Ureter (tissue), 1 donor: Measurements from ENCODE around the gene TBC1D17. TPM values are rescaled to one million over a fixed set of nuclear protein-coding genes. Genes with fewer than 3 reads are reported as not detected.

ENCODE experiments used
- DNase-seq: peaks from one replicate; pipeline ENCODE4 v3.0.0-alpha.2; 2020; ENCODE audit warnings: low spot score
- total RNA-seq: library from RNA; stranded (reverse); gene quantifications from one replicate; pipeline ENCODE4 v1.2.4, GENCODE V29; 2023
- donor health status: DM: yes; HTN: yes; CAD: no.

Gene TBC1D17
- total RNA-seq, 1 donor from 2014 or later, result 30.4 TPM

DNA sequence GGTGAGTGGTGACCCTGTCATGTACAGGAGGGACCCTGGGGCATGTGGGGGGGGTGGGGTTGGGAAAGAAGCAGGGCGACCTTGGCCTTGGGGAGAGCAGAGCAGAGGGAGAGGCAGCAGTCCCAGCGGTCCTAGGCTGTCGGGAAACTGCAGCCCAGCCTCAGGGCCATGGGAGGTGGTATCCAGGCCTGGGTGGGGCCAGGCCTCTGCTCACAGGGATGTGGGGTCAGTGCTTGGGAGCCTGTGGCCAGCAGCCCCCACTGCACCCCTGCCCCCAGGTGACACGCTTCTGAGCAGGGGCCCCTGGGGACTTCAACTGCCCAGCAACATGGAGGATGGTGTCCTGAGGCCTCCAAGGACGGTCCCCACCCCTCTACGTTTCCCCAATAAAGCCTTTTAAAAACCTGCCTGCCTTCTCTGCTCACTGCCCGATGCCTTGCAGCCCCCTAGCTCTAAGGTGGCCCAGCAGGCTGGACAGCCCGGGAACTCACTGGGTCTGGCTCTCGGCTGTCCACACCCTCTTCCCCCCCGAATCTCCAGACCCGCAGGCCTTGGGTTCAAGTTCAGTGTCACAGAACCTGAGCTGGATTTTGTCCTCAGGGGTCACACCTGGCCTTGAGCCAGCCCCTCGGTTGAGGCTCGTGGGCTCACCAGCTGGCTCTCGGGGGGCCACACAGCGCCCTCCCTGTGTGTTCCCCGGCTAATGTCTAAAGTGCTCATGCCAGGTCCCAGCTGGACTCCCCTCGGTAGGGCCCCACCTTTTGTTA is 17.0 kb upstream of the TBC1D17 start:
- peak; percentile 42 for DNase-seq

DNA sequence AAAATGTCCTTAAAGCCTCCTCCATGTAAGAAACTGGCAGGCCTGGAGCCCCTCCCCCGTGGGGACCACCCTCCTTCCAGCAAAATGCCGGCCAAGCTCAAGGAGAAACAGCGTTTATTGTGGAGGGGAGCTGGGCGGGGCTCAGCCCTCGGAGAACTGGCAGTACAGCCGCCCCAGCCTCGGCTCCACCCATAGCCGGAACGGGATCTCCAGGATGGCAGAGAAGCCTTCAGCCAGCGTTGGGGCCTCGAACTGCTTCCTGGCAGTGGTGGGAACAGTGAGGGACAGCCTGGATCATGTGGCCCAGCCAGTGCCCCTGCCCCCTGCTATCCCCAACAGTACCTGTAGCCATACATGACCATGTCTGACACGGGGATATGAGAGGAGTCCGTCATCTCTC is 16.4 kb upstream of the TBC1D17 start:
- peak; percentile 61 for DNase-seq

DNA sequence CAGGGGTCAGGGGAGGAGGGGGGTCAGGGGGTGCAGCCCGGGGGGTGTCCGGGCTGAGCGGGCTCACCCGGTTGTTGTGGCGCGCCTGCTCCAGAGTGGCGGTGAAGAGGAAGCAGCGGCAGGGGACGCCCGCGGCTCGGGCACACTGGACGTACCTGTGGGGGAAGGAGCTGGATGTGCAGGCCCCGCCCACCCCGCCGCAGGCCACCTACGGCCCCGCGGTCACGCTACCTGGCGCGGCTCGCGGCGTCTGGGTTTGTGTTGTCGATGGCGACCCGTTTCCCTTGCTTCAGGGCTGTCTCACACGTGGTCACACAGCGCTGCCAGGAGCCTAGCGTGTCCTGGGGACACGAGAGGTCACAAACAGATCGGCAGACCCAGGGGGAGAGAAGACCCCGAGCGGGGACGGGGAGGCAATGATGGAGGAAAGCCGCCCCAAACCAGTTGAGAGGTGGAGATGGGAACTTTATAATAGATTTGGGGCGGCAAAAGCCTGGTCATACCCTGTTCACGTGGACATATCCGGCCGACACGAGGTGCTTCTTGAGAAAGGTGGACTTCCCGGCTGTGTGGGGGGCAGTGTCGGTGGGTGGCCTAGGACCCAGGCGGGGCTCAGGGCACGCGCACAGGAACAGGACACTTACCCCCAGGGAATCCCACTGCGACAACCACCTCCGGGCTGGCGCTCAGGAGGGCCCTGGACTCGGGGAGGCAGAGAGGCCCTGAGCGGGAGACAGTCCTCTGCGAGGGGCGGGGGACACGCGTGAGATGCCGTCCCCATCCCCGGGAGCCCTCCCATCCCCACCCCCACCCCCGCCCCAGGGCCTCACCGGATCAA is 15.7 kb upstream of the TBC1D17 start:
- no peak for DNase-seq

DNA sequence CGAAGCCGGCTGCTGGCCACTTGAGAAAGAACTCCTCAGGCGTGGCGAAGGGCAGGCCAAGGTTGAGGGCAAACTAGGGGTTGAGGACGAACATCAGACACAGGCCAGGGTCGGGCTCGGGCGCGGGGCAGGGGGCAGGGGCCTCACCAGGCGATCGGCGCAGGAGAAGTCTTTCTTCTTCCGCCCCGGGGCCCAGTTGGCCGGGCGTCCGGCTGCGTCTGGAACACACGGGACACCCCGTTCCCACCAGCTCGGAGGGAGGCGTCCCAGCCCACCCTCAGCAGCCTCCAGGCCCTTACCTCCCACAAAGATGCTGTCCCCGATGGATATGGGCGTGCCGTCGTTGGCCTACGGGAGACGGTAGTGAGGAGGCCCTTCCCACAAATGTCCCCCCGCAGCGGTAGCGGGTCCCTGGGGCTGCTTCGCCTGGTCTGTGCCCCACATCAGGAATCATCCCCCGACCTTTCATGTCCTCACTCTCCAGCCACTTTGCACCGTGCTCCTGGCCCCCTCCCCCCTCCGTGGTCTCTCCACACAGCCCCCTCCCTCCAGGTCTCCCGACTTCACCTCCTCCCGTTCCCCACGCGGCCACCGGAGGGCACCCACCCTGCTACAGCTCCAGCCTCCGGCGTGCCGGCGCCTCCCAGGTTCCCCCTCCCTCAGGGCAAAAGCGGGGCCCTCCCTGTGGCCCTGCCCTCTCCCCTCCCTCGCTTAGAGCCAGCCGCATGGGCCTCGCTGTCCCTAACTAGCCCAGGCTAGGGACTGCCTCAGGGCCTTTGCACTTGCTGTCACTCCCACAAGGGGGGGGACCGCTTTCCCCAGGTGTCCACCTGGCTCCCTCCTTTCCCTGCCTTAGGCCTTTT is 14.9 kb upstream of the TBC1D17 start:
- DNase-seq, result no peak

DNA sequence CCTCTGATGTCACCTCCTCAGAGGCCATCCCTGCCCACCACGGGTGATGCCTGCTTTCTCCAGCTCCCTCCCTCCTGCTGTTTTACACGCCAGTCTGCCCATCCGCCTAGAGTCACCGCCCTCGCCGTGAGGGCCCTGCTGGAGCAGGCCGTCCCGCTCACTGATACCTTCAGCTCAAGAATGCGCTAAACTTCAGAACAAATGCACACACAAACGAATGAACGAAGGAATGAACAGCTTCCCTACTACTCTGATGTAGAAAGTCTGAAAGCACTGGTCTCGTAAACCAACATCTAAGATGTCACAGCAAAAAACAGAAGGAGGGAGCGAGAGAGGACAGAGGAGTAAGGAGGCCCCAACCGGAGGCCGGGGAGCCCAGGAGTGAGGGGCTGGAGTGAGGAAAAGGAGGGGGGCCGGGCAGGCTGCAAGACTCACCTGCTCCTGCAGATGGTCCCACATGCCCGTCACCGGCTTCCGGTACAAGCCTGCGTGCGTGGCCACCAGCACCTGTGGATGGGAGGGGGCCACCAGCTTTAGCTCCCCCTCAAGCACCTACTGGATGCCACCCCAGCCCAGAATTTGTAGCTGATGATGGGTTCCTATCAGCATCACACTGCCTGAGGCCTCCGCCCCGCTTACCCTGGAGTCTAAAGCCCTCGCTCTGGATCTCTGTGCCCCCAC is 14.1 kb upstream of the TBC1D17 start:
- DNase-seq, result peak; percentile 42

DNA sequence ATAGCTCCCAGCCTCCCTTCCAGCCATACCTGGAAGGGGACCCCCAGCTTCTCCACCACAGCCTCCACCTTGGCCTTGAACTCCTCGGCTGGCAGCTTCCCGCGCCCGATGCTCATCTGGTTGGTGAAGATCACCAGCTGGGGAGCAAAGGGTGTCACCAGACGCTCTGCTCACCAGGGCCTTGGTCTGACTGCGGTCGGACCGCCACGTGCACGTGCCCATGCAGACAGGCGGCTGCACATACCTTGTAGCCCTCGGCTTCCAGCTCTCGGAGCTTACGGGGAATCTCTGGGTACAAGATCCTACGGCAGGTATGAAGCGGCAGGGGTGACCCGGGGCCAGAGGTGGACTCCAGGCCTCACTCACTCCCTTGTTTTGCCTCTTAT is 13.6 kb upstream of the TBC1D17 start:
- no peak for DNase-seq

DNA sequence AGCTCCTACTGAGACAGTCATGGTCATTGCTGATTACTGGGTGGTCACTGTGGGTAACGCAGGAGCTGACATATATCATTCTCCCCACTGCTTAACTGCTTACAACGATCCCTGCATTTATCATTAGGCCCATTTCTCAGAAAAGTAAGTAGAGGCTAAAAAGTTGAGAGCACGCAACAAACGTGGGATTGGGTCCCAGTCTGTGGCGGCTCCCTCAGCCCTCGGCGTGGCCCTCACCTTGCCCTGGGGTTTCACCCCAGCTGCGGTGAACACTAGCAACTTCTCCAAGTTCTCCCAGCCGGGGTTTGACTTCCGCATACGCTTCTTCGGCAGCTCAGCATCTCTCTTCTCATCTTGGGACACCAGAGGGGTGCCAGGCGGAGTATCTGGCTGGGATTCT is 12.6 kb upstream of the TBC1D17 start:
- no peak for DNase-seq

DNA sequence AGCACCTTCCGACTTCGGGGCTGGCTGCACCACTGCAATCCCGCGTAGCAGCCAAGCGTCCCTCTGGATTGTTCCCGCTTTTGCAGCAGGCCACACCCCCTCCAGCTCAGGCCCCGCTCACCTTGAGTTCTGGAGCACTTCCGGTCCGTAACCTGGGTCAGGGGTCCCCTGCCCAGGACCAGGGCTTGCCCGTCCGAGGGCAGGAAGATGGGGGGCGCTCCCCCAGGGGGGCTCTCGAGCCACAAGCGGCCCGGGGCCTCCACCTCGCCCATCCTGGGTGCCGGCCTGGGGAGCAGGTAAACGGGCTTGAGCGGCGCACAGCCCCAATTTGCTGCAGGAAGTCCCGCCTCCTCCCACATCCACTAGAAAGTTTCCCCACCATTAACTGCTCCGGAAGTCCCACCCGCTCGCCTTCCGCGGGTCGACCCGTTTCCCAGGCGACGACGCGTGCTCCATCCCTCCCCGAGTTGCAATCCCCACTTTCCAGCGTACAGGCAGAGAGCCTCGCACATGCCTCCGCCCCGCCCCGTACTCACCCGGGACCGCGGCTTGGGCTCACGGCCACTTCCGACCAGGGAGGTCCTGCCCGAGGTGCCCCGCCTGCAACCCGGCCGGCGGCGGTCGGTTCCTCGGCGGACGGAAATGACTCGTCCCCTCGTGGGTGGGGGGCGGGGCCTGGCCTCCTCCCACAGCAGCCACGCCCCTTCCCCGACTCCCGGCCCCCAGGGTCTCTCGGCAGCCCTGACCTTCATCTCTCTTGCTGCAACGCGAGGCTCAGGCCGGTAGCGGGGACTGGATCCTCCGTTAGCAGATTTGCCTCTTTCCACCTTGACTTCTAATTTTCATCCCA is 10.3 kb upstream of the TBC1D17 start, which contains the start of gene PNKP:
PNKP (minus strand) TSS at position 644 of the 850 bp plus-strand sequence; CDS start at position 272, 372 bp downstream.
- DNase-seq, result peak; percentile 94

DNA sequence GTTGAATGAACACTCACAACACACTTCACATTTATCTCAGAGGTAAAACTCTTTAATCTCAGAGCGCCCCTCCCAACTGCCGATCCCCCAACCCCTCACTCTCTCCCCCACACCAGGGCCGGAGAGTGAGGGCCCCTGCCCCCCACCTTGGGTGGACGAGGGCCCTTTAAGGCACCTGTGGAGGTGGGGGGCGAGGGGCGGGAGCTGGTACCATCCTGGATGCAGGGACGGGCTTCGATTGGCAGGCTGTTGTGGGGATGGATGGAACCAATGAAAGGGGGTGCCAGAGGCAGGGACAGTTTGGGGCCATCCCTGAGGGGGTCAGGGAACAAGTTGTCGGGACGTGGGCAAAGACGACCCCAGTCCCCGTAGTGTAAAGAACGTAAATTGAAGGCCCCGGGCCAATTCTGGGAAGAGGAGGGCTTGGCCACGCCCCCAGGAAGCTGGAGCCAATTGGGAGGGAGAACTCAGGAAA is 8.5 kb upstream of the TBC1D17 start:
- DNase-seq, result no peak

DNA sequence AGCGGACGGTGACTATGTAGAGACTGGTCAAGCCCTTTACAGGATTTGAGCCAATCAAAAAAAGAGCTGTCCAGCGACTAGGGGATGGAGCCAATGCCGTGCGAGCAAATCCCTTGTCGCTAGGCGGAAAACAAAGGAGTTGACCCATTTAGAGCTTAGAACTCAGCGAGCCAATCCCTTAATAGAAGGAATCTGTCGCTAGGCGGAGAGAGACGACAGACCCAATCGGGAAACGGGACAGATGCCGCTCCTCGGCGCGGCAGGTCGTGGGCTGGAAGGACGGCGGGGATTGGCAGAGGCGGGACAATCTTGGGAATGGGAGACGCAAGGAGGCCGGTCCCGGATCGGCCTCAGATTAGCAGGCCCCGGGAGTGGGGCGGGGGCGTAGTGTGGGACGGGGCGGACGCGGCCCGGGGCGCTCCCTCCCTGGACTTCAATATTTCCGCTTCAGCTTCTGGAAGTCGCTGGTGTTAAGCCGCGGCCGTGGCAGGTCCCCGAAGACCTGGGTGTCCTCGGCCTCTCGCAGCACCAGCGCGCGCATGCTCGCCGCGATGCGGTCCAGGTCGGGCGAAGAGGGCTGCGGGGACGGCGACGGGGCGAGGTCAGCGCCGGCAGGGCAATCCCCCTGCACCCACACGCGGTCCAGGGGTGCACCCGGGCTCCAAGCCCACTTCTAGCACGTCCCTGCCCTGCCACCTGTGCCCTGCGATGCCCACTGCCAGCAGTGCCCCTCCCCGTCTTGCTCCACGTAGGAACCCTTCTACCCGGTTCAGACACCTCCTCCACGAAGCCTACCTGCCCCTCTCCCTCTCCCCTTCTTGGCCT is 7.8 kb upstream of the TBC1D17 start:
- peak; percentile 97 for DNase-seq

DNA sequence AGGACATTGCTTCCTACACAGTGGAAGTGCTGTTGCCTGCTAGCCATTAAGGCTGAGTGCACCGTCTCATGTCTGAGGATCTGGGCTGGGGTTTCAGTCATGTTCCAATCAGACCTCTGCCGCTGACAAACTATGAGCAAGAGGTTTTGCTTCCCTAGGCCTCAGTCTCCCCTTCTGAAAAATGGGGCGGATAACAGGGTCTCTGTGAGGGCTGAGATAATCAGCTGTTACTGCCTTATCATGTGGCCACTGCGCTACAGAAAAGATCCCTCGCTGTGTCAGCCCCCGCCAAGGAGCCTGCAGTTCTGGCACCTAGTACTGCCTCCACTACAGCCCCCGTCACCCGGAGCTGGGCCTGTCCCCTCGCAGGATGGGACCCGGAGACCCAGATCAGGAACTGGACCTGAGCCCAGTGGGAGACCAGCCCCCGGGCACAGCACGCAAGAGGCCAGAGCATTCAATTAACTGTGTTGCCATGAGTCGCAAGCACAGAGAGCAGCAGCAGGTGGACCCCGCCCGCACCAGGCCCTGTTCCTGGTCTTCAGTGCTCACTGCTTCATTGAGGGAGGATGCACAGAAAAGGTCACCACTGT is 7.1 kb upstream of the TBC1D17 start:
- DNase-seq, result no peak

DNA sequence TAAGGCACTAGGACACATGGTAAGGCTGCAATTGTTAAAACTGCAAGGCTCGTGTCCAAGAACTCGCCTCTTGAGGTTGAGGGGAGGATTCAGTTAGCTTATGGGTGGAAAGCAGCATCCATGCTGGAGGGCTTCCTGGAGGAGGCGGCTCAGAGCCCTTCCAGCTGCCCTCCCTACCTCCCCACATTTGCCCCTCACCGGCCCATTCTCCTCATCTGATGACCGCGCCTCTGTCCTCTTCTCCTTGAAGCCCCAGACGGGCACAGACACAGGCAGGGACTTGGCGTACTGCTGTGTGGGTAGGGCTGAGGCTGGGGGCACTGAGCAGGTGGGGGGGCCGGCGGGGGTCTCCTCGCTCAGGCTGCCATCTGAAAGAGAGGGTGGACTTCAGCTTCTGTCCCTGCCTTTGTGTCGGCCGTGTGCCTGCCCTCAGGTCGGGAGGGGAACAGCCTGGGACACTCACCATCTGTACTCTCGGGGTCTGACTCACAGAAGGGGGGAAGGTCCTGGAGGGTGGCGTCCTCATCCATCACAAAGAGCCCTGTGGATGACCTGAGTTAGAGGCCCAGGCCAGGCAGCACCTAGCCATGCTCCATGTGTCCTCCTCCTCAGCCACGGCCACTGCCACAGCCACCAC is 6.0 kb upstream of the TBC1D17 start:
- DNase-seq, result no peak

DNA sequence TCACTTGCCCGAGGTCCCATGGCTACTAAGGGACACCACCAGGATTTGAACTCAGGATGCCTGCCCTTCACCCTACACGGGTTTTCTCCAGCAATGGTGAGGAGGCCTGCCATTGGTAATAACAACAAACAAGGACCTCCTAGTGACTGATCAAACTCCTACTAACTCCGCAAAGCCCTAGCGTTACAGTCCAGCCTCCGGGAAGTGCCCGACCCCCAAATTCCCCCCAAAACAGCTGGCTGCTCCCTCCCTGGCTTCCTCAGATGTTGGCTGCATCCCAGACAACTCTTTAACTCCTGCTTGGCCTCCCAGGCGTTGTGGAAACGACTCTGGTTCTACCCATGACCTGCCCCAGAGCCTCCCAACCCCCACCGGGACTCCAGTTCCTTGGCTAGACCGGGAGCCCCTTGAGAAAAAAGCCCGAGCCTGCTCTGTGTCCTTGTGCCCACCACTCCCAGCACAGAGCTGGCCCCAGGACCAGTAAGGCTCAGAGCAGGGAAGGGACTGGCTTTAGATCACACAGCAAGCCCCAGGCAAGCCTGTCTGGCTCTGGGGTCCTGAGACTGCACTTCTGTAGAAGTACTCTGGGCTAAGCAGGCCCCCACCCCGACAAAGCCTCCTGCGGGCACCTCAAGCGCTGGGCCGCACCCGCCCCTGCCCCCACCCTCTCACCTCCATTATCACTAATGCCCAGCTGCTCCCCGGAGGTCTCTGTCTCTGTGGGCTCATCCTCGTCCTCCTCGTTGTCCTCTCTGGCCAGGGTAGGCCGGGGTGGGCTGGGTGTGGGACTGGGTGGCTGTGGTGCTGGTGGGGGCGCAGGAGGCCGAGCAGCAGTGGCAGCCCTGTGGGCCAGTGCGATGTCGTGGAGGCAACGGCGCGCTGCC is 5.0 kb upstream of the TBC1D17 start:
- no peak for DNase-seq

DNA sequence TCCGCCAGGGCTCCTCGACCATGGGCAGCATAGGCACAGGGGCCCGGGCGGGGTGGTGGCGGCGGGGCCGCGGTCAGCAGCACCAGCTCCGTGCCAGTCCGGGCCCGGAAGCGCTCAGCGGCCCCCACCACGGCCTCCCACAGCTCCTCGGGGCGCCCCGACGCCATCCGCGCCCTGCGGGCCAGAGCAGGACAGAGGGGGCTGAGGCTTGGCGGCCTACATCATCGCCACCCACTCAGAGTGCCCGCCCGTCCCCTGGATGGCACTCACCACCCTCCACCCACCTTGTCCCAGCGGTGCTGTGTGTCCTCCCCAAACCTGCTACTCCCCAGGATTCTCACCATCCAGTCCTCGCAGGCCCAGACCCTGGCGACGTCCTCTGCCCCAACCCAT is 4.4 kb upstream of the TBC1D17 start:
- DNase-seq, result no peak

DNA sequence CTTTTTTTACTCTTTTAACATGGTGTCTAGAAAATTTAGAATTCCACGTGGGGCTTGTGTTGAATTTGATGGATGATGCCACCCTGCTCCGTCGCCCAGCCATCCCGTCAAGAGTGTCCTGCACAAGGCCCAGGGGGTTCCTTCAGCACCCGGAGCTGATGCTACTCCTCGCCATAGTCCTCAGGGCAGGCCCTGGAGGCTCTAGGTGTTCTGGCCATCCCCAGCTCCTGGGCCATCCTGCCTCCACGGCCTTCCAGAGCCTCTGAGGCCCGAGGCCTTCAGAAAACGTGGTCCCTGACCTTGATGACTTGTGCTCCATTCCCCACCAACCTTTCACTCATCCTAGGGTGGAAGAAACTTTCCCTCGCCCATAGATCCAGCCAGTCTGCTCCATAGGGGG is 3.7 kb upstream of the TBC1D17 start:
- no peak for DNase-seq

DNA sequence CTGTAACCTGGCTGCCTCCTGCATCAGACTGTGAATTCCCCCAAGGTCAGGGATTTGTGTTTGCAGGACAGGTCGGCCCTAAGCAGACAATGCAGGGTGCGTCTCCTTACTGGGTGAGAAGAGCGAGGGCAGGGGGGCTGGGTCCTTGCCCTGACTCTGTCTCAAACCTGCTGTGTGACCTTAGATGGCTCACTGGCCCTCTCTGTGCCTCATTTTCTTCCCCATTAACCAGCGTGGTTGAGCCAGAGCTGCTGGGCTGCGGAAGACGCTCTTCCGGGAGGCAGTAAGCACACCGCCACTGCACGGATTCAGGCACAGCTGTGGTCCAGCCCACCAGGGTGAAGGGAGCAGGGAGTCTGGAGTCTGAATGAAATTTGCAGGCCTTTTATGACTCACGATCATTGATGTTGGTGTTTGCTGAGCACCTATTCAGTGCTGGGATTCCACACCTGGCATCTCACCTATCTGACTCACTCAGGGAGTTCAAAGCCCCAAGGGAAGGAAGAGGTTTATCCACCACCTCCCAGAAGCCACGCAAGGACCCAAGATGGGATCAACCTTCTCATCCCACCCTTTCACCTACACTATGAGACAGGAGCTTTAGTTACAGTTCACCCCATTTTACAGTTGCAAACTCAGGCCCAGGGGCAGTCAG is 2.9 kb upstream of the TBC1D17 start:
- DNase-seq, result no peak

DNA sequence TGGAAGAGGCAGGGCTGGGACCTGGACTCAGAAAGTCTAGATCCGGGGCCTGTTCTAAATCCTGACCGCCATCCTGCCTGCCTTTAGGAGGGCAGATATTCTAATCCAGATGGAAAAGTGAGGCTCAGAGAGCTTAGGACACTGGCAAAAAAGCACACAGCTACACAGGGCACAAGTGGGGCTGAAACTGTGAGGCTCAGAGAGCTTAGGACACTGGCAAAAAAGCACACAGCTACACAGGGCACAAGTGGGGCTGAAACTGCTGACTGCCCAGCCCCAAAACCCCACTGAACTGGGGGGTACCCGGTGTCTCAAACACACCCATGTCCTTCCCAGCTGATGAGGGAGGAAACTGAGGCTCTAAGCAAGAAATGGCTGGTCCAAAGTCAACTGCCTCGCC is 2.3 kb upstream of the TBC1D17 start:
- DNase-seq, result no peak
